ENCODE data around the gene INPP4B. TPM values are rescaled to one million over a fixed set of nuclear protein-coding genes. Genes with fewer than 3 reads are reported as not detected.

The INPP4B gene
- polyA plus RNA-seq, 1 donor from 2014 or later: 1.2 TPM

DNA sequence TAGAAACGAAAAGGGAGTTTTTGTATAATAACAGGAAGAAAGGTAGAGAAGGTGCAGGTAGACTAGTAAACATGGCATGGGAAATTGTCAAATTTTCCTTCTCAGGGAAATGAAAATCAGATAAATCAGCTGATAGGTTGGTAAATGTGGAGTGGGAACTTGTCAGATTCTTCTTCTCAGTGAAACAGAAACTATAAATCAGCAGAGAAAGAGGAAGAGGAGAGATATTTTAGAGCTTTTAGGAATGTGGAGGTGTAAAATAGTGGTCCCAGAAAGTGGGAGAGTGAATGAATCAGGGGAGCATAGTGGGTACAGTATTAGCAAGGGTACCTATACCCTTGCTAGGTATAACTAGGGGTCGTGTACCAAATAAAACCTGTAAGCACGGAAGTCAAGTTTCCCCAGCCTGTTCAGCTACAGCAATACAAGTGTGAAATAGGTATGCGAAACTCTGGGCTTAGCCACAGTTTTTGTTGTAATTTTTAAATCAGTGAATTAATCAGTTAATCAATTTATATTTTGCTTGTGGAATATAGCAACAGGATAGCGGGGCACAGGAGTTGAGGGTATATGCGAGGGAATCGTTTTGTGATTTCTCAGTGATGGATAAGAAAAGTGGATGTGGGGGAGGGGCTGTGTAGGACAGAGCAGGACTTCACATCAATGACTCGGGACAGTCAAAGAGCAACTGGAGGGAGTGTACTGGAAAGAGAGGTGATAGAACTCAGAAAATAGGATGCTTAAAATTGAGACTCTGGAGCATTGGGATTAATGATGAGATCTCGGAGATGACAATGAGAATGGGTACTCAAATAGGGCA lies 561.5 kb downstream of the INPP4B start:
- Mint-ChIP-seq H3K9me3 (peaks cover 0 to 5% (median 0%) of the 10 kb centered on the region in 3 donors), H3K4me1 (no peaks in the 10 kb centered on the region), H3K4me3 (no peak overlapping the region), H3K27ac (no peak overlapping the region), H3K27me3 (no peaks in the 10 kb centered on the region), H3K36me3 (no peaks in the 10 kb centered on the region)

- Mint-ChIP-seq H3K36me3 (no peaks in the 10 kb centered on the region), H3K27me3 (no peaks in the 10 kb centered on the region), H3K4me1 (no peaks in the 10 kb centered on the region), H3K4me3 (no peak overlapping the region), H3K9me3 (no peaks in the 10 kb centered on the region), H3K27ac (no peak overlapping the region)
Measured at GRCh38 chr4:142282870-142283431, 563.1 kb downstream of the INPP4B start.

DNA sequence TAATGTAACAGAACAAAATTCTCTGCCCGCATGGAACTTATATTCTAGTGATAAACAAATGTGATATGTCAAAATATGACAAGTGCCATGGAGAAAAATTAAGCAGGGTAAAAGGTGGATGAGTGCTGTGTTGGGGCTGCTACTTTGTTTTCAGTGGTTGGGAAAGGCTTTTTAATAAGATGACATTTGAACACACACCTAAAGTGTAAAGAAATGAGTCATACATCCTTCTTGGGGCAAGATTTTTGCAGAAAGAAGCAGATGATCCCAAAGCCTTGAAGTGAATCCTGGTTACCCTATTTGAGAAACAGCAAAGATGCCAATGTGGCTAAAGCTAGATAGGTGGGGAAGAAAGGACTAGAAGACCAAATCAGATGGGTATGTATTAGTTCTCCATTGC lies 564.1 kb downstream of the INPP4B start:
- Mint-ChIP-seq H3K9me3 (no peaks in the 10 kb centered on the region), H3K4me3 (no peak overlapping the region), H3K36me3 (no peaks in the 10 kb centered on the region), H3K27ac (no peak overlapping the region), H3K27me3 (no peaks in the 10 kb centered on the region), H3K4me1 (no peaks in the 10 kb centered on the region)

GRCh38 chr4:142278663-142279062 lies 567.4 kb downstream of the INPP4B start:
- Mint-ChIP-seq H3K4me1 (no peaks in the 10 kb centered on the region), H3K9me3 (no peaks in the 10 kb centered on the region), H3K27ac (no peak overlapping the region), H3K27me3 (no peaks in the 10 kb centered on the region), H3K4me3 (no peak overlapping the region), H3K36me3 (peaks cover 2% of the 10 kb centered on the region)

- H3K27me3 Mint-ChIP-seq: no peaks in the 10 kb centered on the region
- no peaks in the 10 kb centered on the region for H3K9me3 Mint-ChIP-seq
- H3K27ac Mint-ChIP-seq: no peak overlapping the region
- H3K4me3 Mint-ChIP-seq: no peak overlapping the region
- H3K4me1 Mint-ChIP-seq: no peaks in the 10 kb centered on the region
- peaks cover 2% of the 10 kb centered on the region for H3K36me3 Mint-ChIP-seq
Measured at GRCh38 chr4:142278171-142278570, 567.9 kb downstream of the INPP4B start.

- H3K4me3 Mint-ChIP-seq: no peak overlapping the region
- no peaks in the 10 kb centered on the region for H3K4me1 Mint-ChIP-seq
- H3K36me3 Mint-ChIP-seq: peaks cover 2% of the 10 kb centered on the region
- H3K27ac Mint-ChIP-seq: no peak overlapping the region
- no peaks in the 10 kb centered on the region for H3K9me3 Mint-ChIP-seq
- H3K27me3 Mint-ChIP-seq: no peaks in the 10 kb centered on the region
Measured at GRCh38 chr4:142274137-142274536, 572.0 kb downstream of the INPP4B start.

DNA sequence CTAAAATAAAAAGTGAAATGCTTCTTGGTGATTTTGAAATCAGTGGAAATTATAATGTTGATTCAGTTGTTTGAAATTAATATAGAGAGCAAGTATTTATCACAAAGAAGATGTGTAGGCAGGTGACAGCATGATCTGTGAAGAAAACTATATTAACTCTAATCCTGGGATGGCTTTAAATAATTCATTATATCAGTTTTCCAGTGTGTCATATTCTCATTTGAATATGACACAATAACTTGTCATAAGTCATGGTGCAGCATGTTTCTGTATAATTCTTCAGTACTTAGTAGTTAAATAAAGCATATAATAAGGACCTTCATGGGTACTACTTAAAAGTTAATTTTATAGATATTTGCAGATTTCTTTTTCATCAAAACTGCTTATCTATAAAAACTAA lies 573.6 kb downstream of the INPP4B start:
- Mint-ChIP-seq H3K36me3 (peaks cover 2% of the 10 kb centered on the region), H3K4me3 (no peak overlapping the region), H3K27me3 (no peaks in the 10 kb centered on the region), H3K4me1 (no peaks in the 10 kb centered on the region), H3K27ac (no peak overlapping the region), H3K9me3 (no peaks in the 10 kb centered on the region)

DNA sequence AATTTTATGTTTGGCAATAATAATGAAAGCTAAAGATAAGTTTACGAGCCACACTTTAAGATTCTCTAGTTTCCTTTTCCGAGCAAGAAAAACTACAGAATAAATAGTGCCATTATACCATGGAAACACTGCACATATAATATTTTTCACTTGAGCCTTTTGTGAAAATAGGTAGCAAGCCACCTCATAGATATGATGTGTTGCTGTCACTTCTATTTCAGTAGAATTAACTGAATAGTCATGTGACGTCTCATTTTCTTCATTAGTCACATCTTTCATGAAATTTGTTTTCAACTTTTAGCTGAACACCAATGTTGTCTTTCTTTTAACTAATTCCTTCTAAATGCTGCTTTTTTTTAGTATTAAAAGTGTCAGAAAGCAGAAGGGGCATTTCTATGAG lies 574.3 kb downstream of the INPP4B start:
- Mint-ChIP-seq H3K36me3 (peaks cover 2% of the 10 kb centered on the region), H3K4me3 (no peak overlapping the region), H3K4me1 (no peaks in the 10 kb centered on the region), H3K27me3 (no peaks in the 10 kb centered on the region), H3K9me3 (no peaks in the 10 kb centered on the region), H3K27ac (no peak overlapping the region)

DNA sequence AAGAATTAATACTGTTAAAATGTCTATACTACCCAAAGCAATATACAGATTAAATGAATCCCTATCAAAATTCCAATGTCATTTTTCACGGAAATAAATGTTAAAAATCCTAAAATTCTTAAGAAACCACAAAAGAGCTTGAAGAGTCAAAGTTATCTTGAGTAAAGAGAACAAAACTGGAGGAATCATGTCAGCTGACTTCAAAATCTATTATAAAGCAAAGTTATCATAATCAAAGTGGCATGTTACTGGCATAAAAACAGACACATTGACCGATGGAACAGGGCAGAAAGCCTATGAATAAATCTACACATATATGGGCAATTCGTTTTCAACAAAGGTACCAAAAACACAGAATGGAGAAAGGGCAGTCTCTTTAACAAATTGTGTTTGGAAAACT lies 579.0 kb downstream of the INPP4B start:
- no peak overlapping the region for H3K4me3 Mint-ChIP-seq
- H3K4me1 Mint-ChIP-seq: peaks cover 0 to 4% (median 0%) of the 10 kb centered on the region in 3 donors
- H3K9me3 Mint-ChIP-seq: no peaks in the 10 kb centered on the region
- no peak overlapping the region for H3K27ac Mint-ChIP-seq
- no peaks in the 10 kb centered on the region for H3K36me3 Mint-ChIP-seq
- H3K27me3 Mint-ChIP-seq: no peaks in the 10 kb centered on the region

GRCh38 chr4:142265946-142266345 lies 580.2 kb downstream of the INPP4B start:
- Mint-ChIP-seq H3K27me3 (no peaks in the 10 kb centered on the region), H3K4me3 (no peak overlapping the region), H3K9me3 (no peaks in the 10 kb centered on the region), H3K36me3 (no peaks in the 10 kb centered on the region), H3K27ac (no peak overlapping the region), H3K4me1 (peaks cover 0 to 4% (median 0%) of the 10 kb centered on the region in 3 donors)

GRCh38 chr4:142265536-142265935 lies 580.6 kb downstream of the INPP4B start:
- no peaks in the 10 kb centered on the region for H3K9me3 Mint-ChIP-seq
- no peak overlapping the region for H3K27ac Mint-ChIP-seq
- no peaks in the 10 kb centered on the region for H3K27me3 Mint-ChIP-seq
- no peak overlapping the region for H3K4me3 Mint-ChIP-seq
- peaks cover 0 to 4% (median 0%) of the 10 kb centered on the region in 3 donors for H3K4me1 Mint-ChIP-seq
- H3K36me3 Mint-ChIP-seq: no peaks in the 10 kb centered on the region

- Mint-ChIP-seq H3K27me3 (no peaks in the 10 kb centered on the region), H3K4me3 (no peak overlapping the region), H3K4me1 (peaks cover 0 to 4% (median 0%) of the 10 kb centered on the region in 3 donors), H3K9me3 (no peaks in the 10 kb centered on the region), H3K27ac (no peak overlapping the region), H3K36me3 (no peaks in the 10 kb centered on the region)
Measured at GRCh38 chr4:142264961-142265360, 581.1 kb downstream of the INPP4B start.

DNA sequence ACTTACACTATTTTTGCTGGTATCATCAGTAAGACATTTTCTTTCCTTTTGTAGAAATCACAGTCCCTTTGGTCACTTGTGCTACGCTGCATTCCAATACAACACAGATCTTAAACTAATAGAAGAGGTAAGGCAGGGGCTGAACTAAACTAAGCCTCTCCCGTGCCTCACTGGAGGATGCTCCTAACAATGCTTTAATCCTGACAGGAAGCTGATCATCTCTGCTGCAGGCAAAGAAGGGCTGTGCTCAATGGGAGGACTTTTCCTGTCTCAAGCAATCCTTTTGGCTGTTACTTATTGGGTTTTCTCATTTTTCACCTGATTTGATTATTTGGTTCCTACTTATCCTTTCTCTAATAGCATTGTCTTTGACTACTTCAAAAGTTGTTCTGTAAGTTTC lies 583.1 kb downstream of the INPP4B start:
- Mint-ChIP-seq H3K4me1 (peaks cover 0 to 4% (median 0%) of the 10 kb centered on the region in 3 donors), H3K27me3 (no peaks in the 10 kb centered on the region), H3K27ac (no peak overlapping the region), H3K9me3 (no peaks in the 10 kb centered on the region), H3K36me3 (no peaks in the 10 kb centered on the region), H3K4me3 (no peak overlapping the region)

- Mint-ChIP-seq H3K4me3 (no peak overlapping the region), H3K9me3 (peaks cover 0 to 5% (median 0%) of the 10 kb centered on the region in 3 donors), H3K4me1 (no peaks in the 10 kb centered on the region), H3K27me3 (no peaks in the 10 kb centered on the region), H3K36me3 (no peaks in the 10 kb centered on the region), H3K27ac (no peak overlapping the region)
Measured at GRCh38 chr4:142248946-142249345, 597.2 kb downstream of the INPP4B start.

- H3K27me3 Mint-ChIP-seq: peaks cover 2% of the 10 kb centered on the region
- H3K36me3 Mint-ChIP-seq: no peaks in the 10 kb centered on the region
- no peak overlapping the region for H3K27ac Mint-ChIP-seq
- peaks cover 0 to 5% (median 0%) of the 10 kb centered on the region in 3 donors for H3K9me3 Mint-ChIP-seq
- no peaks in the 10 kb centered on the region for H3K4me1 Mint-ChIP-seq
- no peak overlapping the region for H3K4me3 Mint-ChIP-seq
Measured at GRCh38 chr4:142243255-142243654, 602.8 kb downstream of the INPP4B start.

- H3K36me3 Mint-ChIP-seq: no peaks in the 10 kb centered on the region
Measured at GRCh38 chr4:142242156-142242555, 603.9 kb downstream of the INPP4B start.

More at GRCh38 chr4:142242156-142242555, 603.9 kb downstream of the INPP4B start:
- no peak overlapping the region for H3K27ac Mint-ChIP-seq
- no peak overlapping the region for H3K4me3 Mint-ChIP-seq
- H3K4me1 Mint-ChIP-seq: no peaks in the 10 kb centered on the region
- peaks cover 0 to 3% (median 0%) of the 10 kb centered on the region in 3 donors for H3K9me3 Mint-ChIP-seq
- peaks cover 2% of the 10 kb centered on the region for H3K27me3 Mint-ChIP-seq

All from IgD-negative memory B cell (primary cell).